Caco-2 (cell line): ENCODE results near the gene JPH2. TPM values are rescaled to one million over a fixed set of nuclear protein-coding genes. Genes with fewer than 3 reads are reported as not detected.

Source experiments
- BruUV-seq: library from RNA; stranded (reverse); fragments of 400-500 nt; replicated peaks from 2 replicates; lab custom pipeline; 2021; lab: Mats Ljungman, UMichigan
- CTCF ChIA-PET: fragments of 300-600 bp; sonication (Branson Sonifier 250); formaldehyde crosslinking; loops from one replicate; lab custom pipeline; 2022; ENCODE audit warnings: antibody characterized with exemption; lab: Charles Lee
- POLR2A ChIA-PET: fragments of 300-600 bp; sonication (Branson Sonifier 250); formaldehyde crosslinking; loops from one replicate; lab custom pipeline; 2022; ENCODE audit warnings: antibody characterized with exemption; lab: Charles Lee
- DNase-seq, 2 experiments: peaks; one replicate each; pipeline versions ENCODE4 v3.0.0 to v3.0.0-alpha.2; 2020 to 2022
- H3K27me3 ChIP-seq: replicated peaks from 2 replicates; pipeline ENCODE4 v1.6.0; 2011; ENCODE audit warnings: low read length; ENCODE audit not compliant: control insufficient read depth, insufficient read depth
- H3K36me3 ChIP-seq: 2 replicates; pipeline ENCODE4 v1.5.1; 2011; ENCODE audit warnings: low read length; ENCODE audit not compliant: control insufficient read depth, insufficient read depth
- H3K4me1 ChIP-seq: fragments of 250-450 bp; sonication (Bioruptor Pico); 2 replicates; pipeline ENCODE4 v1.5.1; 2020; ENCODE audit warnings: mild to moderate bottlenecking
- H3K4me3 ChIP-seq: 2 replicates; pipeline ENCODE4 v1.5.1; 2011; ENCODE audit warnings: low read depth, mild to moderate bottlenecking, control low read depth, low read length
- H3K9me3 ChIP-seq: fragments of 250-450 bp; sonication (Bioruptor Pico); 2 replicates; pipeline ENCODE4 v1.5.1; 2020; ENCODE audit warnings: mild to moderate bottlenecking, moderate library complexity
- H3K27ac Mint-ChIP-seq: one replicate; pipeline ENCODE4 v1.8.0; 2022; ENCODE audit warnings: mixed read lengths; ENCODE audit not compliant: unreplicated experiment
- H3K27me3 Mint-ChIP-seq: one replicate; pipeline ENCODE4 v1.8.0; 2022; ENCODE audit warnings: mixed read lengths; ENCODE audit not compliant: insufficient read depth, unreplicated experiment
- H3K36me3 Mint-ChIP-seq: one replicate; pipeline ENCODE4 v1.8.0; 2022; ENCODE audit warnings: mild to moderate bottlenecking, mixed read lengths; ENCODE audit not compliant: insufficient read depth, unreplicated experiment
- H3K4me1 Mint-ChIP-seq: one replicate; pipeline ENCODE4 v1.8.0; 2022; ENCODE audit warnings: low read depth, mixed read lengths; ENCODE audit not compliant: unreplicated experiment
- H3K4me3 Mint-ChIP-seq: one replicate; pipeline ENCODE4 v1.8.0; 2022; ENCODE audit warnings: mild to moderate bottlenecking, moderate library complexity, mixed read lengths; ENCODE audit not compliant: unreplicated experiment
- H3K9me3 Mint-ChIP-seq: one replicate; pipeline ENCODE4 v1.8.0; 2022; ENCODE audit warnings: mixed read lengths; ENCODE audit not compliant: unreplicated experiment
- CTCF ChIP-seq, 2 experiments: fragments of 200-600 bp in 1 of 2; IDR thresholded peaks; 1 replicate in 1 of 2; 2 replicates in 1 of 2; pipeline versions ENCODE4 v1.5.1 to v1.8.0; 2011 to 2022; ENCODE audit warnings: antibody characterized with exemption in 1 of 2, control low read depth in 1 of 2, inconsistent platforms in 1 of 2, low read depth in 1 of 2, low read length in 1 of 2, mild to moderate bottlenecking in 1 of 2, moderate library complexity in 1 of 2; ENCODE audit not compliant: insufficient read depth in 1 of 2, severe bottlenecking in 1 of 2, unreplicated experiment in 1 of 2
- intact Hi-C: fragments of 100-400 bp; cut with micrococcal nuclease; formaldehyde crosslinking; loops from one replicate; pipeline ENCODE4 v1.10.0; 2022; ENCODE audit not compliant: unreplicated experiment
- total RNA-seq: library from RNA; stranded (reverse); gene quantifications from 2 replicates; pipeline ENCODE4 v1.2.3, GENCODE V29; 2022

The JPH2 gene
- total RNA-seq, 1 experiment from 2014 or later: 10.5 TPM

DNA sequence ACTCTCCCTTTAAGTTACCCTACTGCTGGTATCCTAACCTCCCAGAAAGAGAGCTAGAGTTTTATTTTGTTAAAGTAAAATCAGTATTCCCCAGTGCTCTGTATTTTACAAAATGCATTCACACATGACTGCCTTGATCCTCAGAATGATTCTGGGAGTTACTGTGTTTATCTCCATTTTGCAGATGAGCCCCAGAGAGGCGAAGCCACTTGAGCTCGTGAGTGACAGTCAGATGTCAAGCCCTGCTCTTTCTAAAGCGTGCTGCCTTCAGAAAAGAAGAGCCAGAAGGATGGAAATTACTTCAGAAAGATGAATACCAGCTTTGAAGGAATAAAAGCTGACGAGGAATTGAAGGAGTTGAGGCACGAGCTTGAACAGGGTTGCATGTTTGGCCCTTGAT is 37.6 kb upstream of the JPH2 start:
- no peaks in the 10 kb centered on the region for H3K36me3 Mint-ChIP-seq
- ChIA-PET CTCF (interaction anchor here (0.7 to 2.0 kb wide), 4 partner anchors 86 to 247 kb away, joined by 3 to 6 read pairs (median 4); partner anchors contain the start of gene FITM2), POLR2A (interaction anchor here (0.5 to 1.6 kb wide), 2 partner anchors 111 to 131 kb away, joined by 3 to 5 read pairs; partner anchors contain the start of gene HNF4A)
- no peaks in the 10 kb centered on the region for H3K9me3 Mint-ChIP-seq
- H3K4me1 ChIP-seq: peaks cover 18% of the 10 kb centered on the region
- H3K36me3 ChIP-seq: no peaks in the 10 kb centered on the region
- H3K4me3 Mint-ChIP-seq: no peak overlapping the region
- no peaks in the 10 kb centered on the region for H3K27me3 Mint-ChIP-seq
- H3K27ac Mint-ChIP-seq: no peak overlapping the region
- H3K4me3 ChIP-seq: no peak overlapping the region
- H3K27me3 ChIP-seq: no peaks in the 10 kb centered on the region
- no peak for DNase-seq
- H3K4me1 Mint-ChIP-seq: peaks cover 24% of the 10 kb centered on the region
- no TSS peak for BruUV-seq
- TF ChIP-seq CTCF (IDR thresholded peaks at IDR 0.05; ENCODE audit: insufficient read depth in 1 of 2, low read depth in 1 of 2, low read length in 1 of 2, severe bottlenecking in 1 of 2, unreplicated experiment in 1 of 2): no peak
- intact Hi-C loops: no loop called here
- H3K9me3 ChIP-seq: 0 out of 2 replicates have a peak, but pooled peaks cover 4% of the 10 kb centered on the region

GRCh38 chr20:44223721-44224120 is 36.7 kb upstream of the JPH2 start:
- no peak overlapping the region for H3K27ac Mint-ChIP-seq
- peak in 1 of 2 experiments; percentile 53 for DNase-seq
- no peak for TF ChIP-seq CTCF (IDR thresholded peaks at IDR 0.05; ENCODE audit: insufficient read depth in 1 of 2, low read depth in 1 of 2, low read length in 1 of 2, severe bottlenecking in 1 of 2, unreplicated experiment in 1 of 2)
- Histone ChIP-seq H3K27me3 (no peaks in the 10 kb centered on the region), H3K4me3 (no peak overlapping the region), H3K36me3 (no peaks in the 10 kb centered on the region), H3K9me3 (0 out of 2 replicates have a peak, but pooled peaks cover 4% of the 10 kb centered on the region), H3K4me1 (peaks cover 27% of the 10 kb centered on the region)
- no TSS peak for BruUV-seq
- no peak overlapping the region for H3K4me3 Mint-ChIP-seq
- peaks cover 33% of the 10 kb centered on the region for H3K4me1 Mint-ChIP-seq
- no peaks in the 10 kb centered on the region for H3K9me3 Mint-ChIP-seq
- ChIA-PET POLR2A (interaction anchor here (0.5 to 1.6 kb wide), 2 partner anchors 12 to 131 kb away, joined by 3 to 5 read pairs; partner anchors contain the start of gene HNF4A), CTCF (interaction anchor here (0.5 to 2.0 kb wide), 7 partner anchors 87 to 248 kb away, joined by 3 to 19 read pairs (median 4); partner anchors contain the start of gene FITM2)
- H3K36me3 Mint-ChIP-seq: no peaks in the 10 kb centered on the region
- no peaks in the 10 kb centered on the region for H3K27me3 Mint-ChIP-seq
- intact Hi-C loops: no loop called here

DNA sequence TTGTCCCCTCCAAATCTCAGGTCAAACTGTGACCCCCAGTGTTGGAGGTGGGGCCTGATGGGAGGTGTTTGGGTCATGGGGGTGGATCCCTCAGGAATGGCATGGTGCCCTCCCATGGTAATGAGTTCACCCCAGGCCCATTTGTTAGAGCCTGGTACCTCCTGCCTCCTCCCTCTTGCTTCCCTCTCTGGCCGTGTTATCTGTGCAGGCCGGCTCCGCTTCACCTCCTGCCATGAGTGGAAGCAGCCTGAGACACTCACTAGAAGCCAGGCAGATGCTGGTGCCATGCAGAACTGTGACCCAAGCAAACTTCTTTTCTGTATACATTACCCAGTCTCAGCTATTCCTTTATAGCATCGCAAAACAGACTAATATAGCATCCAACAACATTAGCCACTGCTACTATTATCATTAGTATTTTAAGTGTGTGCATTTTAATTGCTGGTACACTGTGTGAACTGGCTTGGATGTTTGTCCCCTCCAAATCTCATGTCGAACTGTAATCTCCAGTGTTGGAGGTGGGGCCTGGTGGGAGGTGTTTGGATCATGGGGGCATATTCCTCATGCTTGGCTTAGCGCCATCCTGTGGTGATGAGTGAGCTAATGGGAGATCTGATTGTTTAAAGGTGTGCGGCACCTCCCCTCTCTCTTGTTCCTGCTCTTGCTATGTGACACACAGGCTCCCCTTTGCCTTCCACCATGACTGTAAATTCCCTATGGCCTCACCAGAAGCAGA is 35.8 kb upstream of the JPH2 start:
- no peaks in the 10 kb centered on the region for H3K36me3 ChIP-seq
- ChIA-PET CTCF (interaction anchor here (0.5 to 1.7 kb wide), 5 partner anchors 88 to 172 kb away, joined by 3 to 19 read pairs (median 3); partner anchors contain the start of gene FITM2), POLR2A (no interaction called here)
- no peaks in the 10 kb centered on the region for H3K27me3 Mint-ChIP-seq
- peaks cover 34% of the 10 kb centered on the region for H3K4me1 Mint-ChIP-seq
- no peaks in the 10 kb centered on the region for H3K36me3 Mint-ChIP-seq
- H3K4me3 ChIP-seq: no peak overlapping the region
- 0 out of 2 replicates have a peak, but pooled peaks cover 4% of the 10 kb centered on the region for H3K9me3 ChIP-seq
- H3K4me1 ChIP-seq: peaks cover 37% of the 10 kb centered on the region
- H3K27ac Mint-ChIP-seq: no peak overlapping the region
- intact Hi-C loops: no loop called here
- peak in 1 of 2 experiments; percentile 8 for TF ChIP-seq CTCF (IDR thresholded peaks at IDR 0.05; ENCODE audit: insufficient read depth in 1 of 2, low read depth in 1 of 2, low read length in 1 of 2, severe bottlenecking in 1 of 2, unreplicated experiment in 1 of 2)
- BruUV-seq: no TSS peak
- no peak overlapping the region for H3K4me3 Mint-ChIP-seq
- no peaks in the 10 kb centered on the region for H3K9me3 Mint-ChIP-seq
- no peak for DNase-seq
- no peaks in the 10 kb centered on the region for H3K27me3 ChIP-seq
